Uterus (tissue), 2 donors: ENCODE data around the gene KCNH2.

ENCODE experiments used
- POLR2A ChIP-seq, 2 donors: fragments of 450-650 bp; IDR thresholded peaks; one replicate each; pipeline ENCODE4 v1.6.1; 2016; ENCODE audit warnings: antibody characterized with exemption in 2 of 2, mild to moderate bottlenecking in 1 of 2, moderate library complexity in 1 of 2
- TF ChIP-seq, protein P1 (sequence below), 4 experiments: fragments of 200-600 bp in 2 of 4; fragments of 450-650 bp in 2 of 4; sonication (generic) in 2 of 4; IDR thresholded peaks; one replicate each; pipeline ENCODE4 v1.5.1; 2016 to 2019; ENCODE audit warnings: antibody characterized with exemption in 4 of 4, mild to moderate bottlenecking in 2 of 4, moderate library complexity in 1 of 4

DNA sequence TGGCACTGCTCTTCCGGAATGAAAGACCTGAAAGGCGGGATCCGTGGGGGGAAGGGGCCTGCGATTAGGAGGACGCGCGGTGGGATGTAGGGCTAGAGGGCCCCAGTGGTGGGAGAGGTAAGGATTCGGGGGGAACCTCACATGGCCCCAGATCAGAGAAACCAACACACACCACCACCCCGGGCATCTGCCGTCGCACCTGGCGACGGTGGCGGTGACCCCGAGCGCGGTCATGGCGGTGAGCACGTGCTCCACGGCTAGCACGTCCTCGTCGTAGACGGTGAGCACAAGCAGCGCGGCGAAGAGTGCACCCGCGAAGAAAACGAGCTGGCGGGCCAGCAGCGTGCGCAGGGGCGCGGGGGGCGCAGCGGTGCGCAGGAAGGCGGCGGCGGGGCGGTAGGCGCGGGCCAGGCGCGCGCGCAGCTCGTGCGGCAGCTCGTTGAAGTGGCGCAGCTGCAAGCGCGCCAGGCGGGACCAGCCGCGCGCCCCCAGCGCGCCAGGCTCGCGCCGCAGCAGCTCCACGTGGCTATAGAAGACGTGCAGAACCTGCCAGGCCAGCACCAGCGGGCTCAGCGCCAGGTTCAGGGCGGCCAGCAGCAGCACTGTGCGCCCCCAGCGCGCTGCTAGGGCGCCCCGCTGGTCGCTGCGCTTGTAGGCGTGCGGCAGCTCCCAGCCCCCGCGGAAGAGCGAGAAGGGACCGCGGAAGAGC is 40.5 kb upstream of the KCNH2 start:
- TF ChIP-seq, protein P1, sequence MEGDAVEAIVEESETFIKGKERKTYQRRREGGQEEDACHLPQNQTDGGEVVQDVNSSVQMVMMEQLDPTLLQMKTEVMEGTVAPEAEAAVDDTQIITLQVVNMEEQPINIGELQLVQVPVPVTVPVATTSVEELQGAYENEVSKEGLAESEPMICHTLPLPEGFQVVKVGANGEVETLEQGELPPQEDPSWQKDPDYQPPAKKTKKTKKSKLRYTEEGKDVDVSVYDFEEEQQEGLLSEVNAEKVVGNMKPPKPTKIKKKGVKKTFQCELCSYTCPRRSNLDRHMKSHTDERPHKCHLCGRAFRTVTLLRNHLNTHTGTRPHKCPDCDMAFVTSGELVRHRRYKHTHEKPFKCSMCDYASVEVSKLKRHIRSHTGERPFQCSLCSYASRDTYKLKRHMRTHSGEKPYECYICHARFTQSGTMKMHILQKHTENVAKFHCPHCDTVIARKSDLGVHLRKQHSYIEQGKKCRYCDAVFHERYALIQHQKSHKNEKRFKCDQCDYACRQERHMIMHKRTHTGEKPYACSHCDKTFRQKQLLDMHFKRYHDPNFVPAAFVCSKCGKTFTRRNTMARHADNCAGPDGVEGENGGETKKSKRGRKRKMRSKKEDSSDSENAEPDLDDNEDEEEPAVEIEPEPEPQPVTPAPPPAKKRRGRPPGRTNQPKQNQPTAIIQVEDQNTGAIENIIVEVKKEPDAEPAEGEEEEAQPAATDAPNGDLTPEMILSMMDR (IDR thresholded peaks at IDR 0.05), result no peak
- no peak for TF ChIP-seq POLR2A (IDR thresholded peaks at IDR 0.05)
